Memory B cell (primary cell): Measurements from ENCODE around the gene RERE.
"Not testable (repeated sequence)": the region's sequence is repeated elsewhere in the genome, so short reads cannot be mapped to it uniquely, and the experiment has no call there.

Experiments used
- ATAC-seq: fragments of 150-1000 bp; cut with Tn5 transposase; 2 replicates; pipeline ENCODE4 v1.10.0; 2021; ENCODE audit warnings: low read depth, mild to moderate bottlenecking, moderate library complexity
- DNase-seq, 2 donors: peaks; one replicate each; pipeline ENCODE4 v3.0.0; 2022; ENCODE audit warnings: low spot score in 2 of 2
- H3K27ac Mint-ChIP-seq: one replicate; pipeline ENCODE4 v1.8.0; 2022; ENCODE audit warnings: mild to moderate bottlenecking, moderate library complexity, mixed read lengths
- H3K27me3 Mint-ChIP-seq: one replicate; pipeline ENCODE4 v1.8.0; 2022; ENCODE audit warnings: mixed read lengths
- H3K36me3 Mint-ChIP-seq: one replicate; pipeline ENCODE4 v1.8.0; 2022; ENCODE audit warnings: mild to moderate bottlenecking, mixed read lengths
- H3K4me1 Mint-ChIP-seq: one replicate; pipeline ENCODE4 v1.8.0; 2022; ENCODE audit warnings: mixed read lengths
- H3K4me3 Mint-ChIP-seq: one replicate; pipeline ENCODE4 v1.8.0; 2022; ENCODE audit warnings: mild to moderate bottlenecking, moderate library complexity, mixed read lengths
- H3K9me3 Mint-ChIP-seq: one replicate; pipeline ENCODE4 v1.8.0; 2022; ENCODE audit warnings: mixed read lengths

The RERE gene

DNA sequence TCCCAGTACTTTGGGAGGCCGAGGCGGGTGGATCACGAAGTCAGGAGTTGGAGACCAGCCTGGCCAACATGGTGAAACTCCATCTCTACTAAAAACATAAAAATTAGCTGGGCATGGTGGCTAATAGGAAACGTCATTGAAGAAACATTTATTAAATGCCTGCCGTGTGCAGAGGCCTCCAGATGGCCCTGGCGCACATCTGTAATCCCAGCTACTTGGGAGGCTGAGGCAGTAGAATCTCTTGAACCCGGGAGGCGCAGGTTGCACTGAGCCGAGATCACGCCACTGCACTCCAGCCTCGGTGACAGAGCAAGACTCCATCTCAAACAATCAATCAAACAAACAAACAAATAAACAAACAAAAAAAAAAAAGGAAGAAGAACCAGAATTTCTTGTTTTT, 368.9 kb downstream of the RERE start:
- H3K27ac Mint-ChIP-seq, H3K9me3 Mint-ChIP-seq, ATAC-seq, H3K4me1 Mint-ChIP-seq, DNase-seq, H3K27me3 Mint-ChIP-seq, H3K4me3 Mint-ChIP-seq: not testable (repeated sequence)
- peaks cover 17% of the 10 kb centered on the region for H3K36me3 Mint-ChIP-seq

DNA sequence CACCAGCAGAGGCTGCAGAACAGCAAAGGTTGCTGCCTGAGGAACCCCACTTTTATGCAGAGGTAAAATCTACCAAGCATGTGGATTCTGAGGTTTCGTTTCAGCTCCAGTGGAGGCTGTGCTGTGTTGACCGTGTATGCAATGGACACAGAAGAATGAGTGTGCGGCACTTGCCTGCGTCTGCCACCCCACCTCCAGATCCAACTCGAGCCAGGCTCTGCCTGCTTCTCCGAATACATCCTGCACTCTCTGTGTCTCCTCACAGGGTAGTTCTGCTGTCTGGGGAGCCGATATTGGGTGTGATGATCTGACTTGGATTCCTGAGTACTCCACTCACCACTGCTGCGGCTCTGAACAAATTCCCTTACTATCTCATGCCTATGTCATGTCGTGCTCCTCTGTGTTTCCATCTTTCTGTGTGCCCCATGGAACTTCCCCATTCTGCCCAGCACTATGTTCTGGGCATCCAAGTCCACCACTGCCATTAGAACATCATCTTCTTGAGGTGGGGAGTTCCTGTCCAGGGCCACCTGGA, 369.8 kb downstream of the RERE start:
- Mint-ChIP-seq H3K36me3 (peaks cover 20% of the 10 kb centered on the region), H3K27me3 (no peaks in the 10 kb centered on the region), H3K9me3 (peaks cover 2% of the 10 kb centered on the region), H3K4me1 (peaks cover 7% of the 10 kb centered on the region), H3K27ac (peak overlapping the region; percentile 45), H3K4me3 (no peak overlapping the region)
- ATAC-seq (no peak), DNase-seq (no peak)

DNA sequence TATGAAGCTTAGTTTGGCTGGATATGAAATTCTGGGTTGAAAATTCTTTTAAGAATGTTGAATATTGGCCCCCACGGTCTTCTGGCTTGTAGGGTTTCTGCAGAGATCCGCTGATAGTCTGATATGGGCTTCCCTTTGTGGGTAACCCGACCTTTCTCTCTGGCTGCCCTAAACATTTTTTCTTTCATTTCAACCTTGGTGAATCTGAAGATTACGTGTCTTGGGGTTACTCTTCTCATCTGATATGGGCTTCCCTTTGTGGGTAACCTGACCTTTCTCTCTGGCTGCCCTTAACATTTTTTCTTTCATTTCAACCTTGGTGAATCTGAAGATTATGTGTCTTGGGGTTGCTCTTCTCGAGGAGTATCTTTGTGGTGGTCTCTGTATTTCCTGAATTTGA, 371.3 kb downstream of the RERE start:
- H3K9me3 Mint-ChIP-seq, DNase-seq, H3K4me3 Mint-ChIP-seq, ATAC-seq, H3K27ac Mint-ChIP-seq, H3K27me3 Mint-ChIP-seq: not testable (repeated sequence)
- Mint-ChIP-seq H3K4me1 (peaks cover 11% of the 10 kb centered on the region), H3K36me3 (peaks cover 25% of the 10 kb centered on the region)

DNA sequence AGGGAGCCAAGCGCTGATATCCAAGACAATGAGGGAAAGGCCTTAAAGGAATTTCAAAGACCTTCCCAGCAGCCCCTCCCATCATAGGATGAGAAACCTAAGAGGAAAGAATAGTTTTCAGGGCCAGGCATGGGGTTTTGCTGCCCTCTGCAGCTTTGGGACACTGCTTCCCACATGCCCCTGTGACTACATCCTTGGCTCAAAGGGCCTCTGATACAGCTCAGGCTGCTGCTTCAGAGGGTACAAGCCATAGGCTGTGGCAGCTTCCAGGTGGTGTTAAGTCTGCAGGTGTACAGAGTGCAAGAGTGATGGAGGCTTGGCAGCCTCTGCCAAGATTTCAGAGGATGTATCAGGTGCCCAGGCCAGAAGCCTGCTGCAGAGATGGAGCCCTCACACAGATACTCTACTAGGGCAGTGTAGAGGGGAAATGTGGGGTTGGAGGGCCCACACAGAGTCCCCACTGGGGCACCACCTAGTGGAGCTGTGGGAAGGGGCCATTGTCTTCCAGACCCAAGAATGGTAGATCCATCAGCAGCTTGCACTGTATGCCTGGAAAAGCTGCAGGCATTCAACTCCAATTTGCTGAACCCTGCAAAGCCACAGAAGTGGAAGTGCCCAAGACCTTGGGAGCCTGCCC, 373.8 kb downstream of the RERE start:
- H3K4me1 Mint-ChIP-seq = peaks cover 19% of the 10 kb centered on the region
- H3K27ac Mint-ChIP-seq = no peak overlapping the region

DNA sequence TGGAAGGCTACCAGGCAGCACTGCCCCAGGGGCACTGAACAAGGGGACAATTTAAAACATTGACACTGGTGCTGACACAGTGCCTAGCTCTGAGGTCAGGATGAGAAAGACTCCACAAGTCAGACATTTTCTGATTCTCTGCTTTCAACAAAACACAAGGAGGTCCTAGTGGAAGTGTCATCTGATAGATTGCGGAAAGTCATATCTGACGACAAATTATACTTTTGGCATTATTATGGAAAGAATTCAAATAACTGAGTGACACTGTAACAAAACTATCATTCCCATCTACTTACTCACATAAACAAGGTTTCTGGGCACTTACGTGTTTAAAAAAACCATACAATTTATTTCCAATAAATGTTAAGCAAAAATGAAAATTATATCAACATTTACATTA, 376.0 kb downstream of the RERE start:
- Mint-ChIP-seq H3K4me3 (no peak overlapping the region), H3K4me1 (peaks cover 14% of the 10 kb centered on the region), H3K27ac (peak overlapping the region; percentile 80), H3K9me3 (peaks cover 5% of the 10 kb centered on the region), H3K36me3 (peaks cover 14% of the 10 kb centered on the region), H3K27me3 (no peaks in the 10 kb centered on the region)
- ATAC-seq = no peak
- no peak for DNase-seq

More for the DNA sequence above, 373.8 kb downstream of the RERE start:
- ATAC-seq = no peak
- Mint-ChIP-seq H3K36me3 (peaks cover 23% of the 10 kb centered on the region), H3K4me3 (no peak overlapping the region), H3K9me3 (peaks cover 5% of the 10 kb centered on the region), H3K27me3 (no peaks in the 10 kb centered on the region)
- DNase-seq = no peak

DNA sequence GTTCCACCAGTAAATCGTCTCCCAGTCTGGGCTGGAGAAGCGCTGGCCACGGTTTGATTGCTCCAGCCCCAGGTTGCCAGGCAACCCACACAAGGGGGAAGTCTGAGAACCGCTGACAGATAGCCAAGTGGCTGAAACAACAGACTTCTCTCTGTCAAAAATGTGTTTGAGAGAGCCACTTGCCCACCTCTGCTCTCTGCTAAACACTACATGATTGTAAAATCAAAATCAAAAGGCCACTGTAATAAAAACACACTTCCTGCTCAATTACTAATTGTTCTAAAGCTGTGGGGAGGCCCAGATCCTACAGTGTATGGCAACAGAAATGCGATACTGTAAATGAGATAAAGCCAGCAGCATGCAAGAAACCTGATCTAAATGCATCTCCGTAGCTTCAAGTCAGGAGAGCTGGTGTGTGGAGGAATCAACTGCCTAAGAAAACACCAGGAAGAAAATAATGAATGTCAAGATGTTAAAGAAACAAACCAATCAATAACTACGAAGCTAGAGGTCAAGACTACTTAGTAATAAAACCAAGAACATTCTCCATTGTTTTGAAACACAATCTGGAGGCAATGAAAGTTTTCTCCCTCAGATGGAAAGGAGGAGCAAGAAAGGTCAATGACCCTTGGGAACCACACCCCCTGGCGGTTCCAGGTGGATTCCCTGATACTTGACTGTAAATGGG, 378.3 kb downstream of the RERE start:
- H3K27me3 Mint-ChIP-seq = no peaks in the 10 kb centered on the region
- peaks cover 23% of the 10 kb centered on the region for H3K4me1 Mint-ChIP-seq
- H3K27ac Mint-ChIP-seq = peak overlapping the region; percentile 94
- H3K9me3 Mint-ChIP-seq = peaks cover 5% of the 10 kb centered on the region
- H3K36me3 Mint-ChIP-seq = peaks cover 11% of the 10 kb centered on the region
- ATAC-seq = peak; percentile 99
- H3K4me3 Mint-ChIP-seq = peak overlapping the region; percentile 18
- DNase-seq = peak; percentile 40 to 45

DNA sequence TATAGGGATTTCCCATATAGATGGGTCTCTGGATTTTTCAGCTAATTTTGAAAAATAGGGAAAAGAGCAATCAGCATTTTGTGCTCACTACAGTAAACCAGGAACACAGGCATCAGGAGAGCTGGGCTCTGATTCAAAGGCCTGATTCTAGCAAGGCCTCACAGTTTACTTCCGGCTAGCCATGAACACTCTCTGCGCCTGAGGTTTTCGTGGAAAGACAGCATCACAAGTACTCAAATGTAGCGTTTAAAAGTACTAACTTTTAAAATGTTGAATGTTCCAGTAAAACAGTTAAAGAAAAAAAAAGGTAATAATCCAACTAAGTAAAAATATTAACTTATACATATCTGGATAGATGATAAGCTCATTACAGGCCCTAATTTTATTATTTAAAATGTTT, 379.0 kb downstream of the RERE start:
- peaks cover 11% of the 10 kb centered on the region for H3K36me3 Mint-ChIP-seq
- H3K4me3 Mint-ChIP-seq = no peak overlapping the region
- peaks cover 5% of the 10 kb centered on the region for H3K9me3 Mint-ChIP-seq
- peaks cover 23% of the 10 kb centered on the region for H3K4me1 Mint-ChIP-seq
- ATAC-seq (no peak), DNase-seq (no peak)
- peak overlapping the region; percentile 94 for H3K27ac Mint-ChIP-seq
- no peaks in the 10 kb centered on the region for H3K27me3 Mint-ChIP-seq

DNA sequence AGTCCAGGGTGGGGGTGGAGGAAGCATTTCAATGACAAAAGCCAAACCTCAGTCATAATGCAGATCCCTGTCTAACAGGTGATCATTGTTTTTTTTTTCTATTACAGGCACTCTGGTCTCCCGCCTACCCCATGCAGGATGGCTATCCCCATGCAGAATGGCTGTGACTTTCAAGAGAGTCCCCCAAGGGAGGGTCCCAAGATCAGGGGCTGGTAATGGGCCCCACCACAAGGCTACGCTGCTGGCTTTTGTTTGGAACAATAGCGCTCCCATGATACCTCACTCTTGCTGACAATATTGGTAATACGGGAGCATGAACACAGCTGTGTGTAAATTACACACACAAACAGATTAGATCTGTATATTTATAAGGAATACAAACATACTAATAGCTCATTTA, 380.1 kb downstream of the RERE start:
- Mint-ChIP-seq H3K36me3 (peaks cover 5% of the 10 kb centered on the region), H3K27me3 (no peaks in the 10 kb centered on the region), H3K4me1 (peaks cover 24% of the 10 kb centered on the region), H3K4me3 (no peak overlapping the region), H3K9me3 (no peaks in the 10 kb centered on the region), H3K27ac (no peak overlapping the region)
- ATAC-seq (no peak), DNase-seq (no peak)

DNA sequence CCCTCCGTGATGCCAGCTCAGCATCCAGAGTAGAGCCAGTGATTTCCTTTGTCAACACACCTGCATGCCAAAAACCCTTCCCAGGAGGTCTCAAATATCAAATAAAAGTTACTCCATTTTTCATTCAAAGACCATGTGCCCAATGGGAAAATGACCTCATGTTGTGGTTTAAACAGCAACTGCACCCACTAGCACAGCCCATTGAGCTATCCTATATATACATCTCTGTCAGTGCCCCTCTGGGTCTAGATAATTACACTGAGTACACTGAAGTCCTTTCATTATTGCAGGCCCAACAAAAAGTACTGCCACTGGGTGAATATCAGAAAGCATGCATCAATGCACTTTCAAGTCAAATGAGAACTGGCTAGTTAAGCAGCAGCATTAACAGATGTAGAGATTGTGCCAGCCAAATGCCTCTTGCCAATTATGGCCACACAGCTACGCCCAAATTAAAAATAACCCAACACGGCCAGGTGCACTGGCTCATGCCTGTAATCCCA, 381.8 kb downstream of the RERE start:
- no peaks in the 10 kb centered on the region for H3K27me3 Mint-ChIP-seq
- peaks cover 6% of the 10 kb centered on the region for H3K36me3 Mint-ChIP-seq
- no peaks in the 10 kb centered on the region for H3K9me3 Mint-ChIP-seq
- peaks cover 35% of the 10 kb centered on the region for H3K4me1 Mint-ChIP-seq
- peak overlapping the region; percentile 38 for H3K27ac Mint-ChIP-seq
- ATAC-seq (no peak), DNase-seq (no peak)
- no peak overlapping the region for H3K4me3 Mint-ChIP-seq

DNA sequence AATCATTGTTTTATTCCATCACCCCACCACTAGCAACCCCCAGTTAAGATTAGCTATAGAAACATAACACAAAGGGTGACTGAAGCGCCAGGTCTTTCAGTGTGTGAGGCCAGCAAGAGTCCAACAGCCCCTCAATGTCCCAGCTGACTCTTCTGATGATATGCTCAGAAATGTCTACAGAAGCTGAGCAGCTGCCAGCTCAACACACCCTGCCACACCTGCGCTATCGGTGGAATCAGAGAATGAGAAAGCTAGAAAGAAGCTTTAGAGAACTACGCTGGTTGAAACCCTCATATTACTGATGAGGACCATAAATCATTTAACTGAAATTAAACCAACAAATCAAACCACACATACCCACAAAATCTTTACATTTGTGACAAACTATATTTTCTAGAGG, 383.3 kb downstream of the RERE start:
- Mint-ChIP-seq H3K36me3 (peaks cover 6% of the 10 kb centered on the region), H3K4me3 (no peak overlapping the region), H3K9me3 (no peaks in the 10 kb centered on the region), H3K27me3 (no peaks in the 10 kb centered on the region), H3K4me1 (peaks cover 41% of the 10 kb centered on the region), H3K27ac (no peak overlapping the region)
- ATAC-seq (no peak), DNase-seq (no peak)

DNA sequence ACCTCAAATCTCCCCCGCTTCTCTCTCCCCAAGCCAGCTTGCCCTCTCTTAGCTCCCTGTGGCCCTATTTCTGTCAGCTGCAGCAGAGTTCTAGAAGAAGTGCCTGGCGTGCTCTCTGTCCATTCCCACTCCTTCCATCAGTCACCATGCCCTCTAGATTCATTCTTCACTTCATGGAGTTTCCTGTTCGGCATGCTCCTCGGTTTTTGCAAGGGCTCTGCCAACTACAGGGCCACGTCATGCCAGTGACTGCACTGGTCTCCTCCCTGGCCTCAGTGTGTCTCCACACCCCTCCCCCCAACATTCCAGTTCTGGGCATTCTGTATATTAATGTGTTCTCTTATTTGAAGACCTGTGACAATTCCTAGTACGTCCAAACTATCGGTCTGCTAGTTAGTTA, 385.7 kb downstream of the RERE start:
- Mint-ChIP-seq H3K27me3 (no peaks in the 10 kb centered on the region), H3K4me1 (peaks cover 52% of the 10 kb centered on the region), H3K9me3 (no peaks in the 10 kb centered on the region), H3K27ac (peak overlapping the region; percentile 77), H3K36me3 (peaks cover 6% of the 10 kb centered on the region), H3K4me3 (no peak overlapping the region)
- DNase-seq = no peak
- ATAC-seq = no peak

DNA sequence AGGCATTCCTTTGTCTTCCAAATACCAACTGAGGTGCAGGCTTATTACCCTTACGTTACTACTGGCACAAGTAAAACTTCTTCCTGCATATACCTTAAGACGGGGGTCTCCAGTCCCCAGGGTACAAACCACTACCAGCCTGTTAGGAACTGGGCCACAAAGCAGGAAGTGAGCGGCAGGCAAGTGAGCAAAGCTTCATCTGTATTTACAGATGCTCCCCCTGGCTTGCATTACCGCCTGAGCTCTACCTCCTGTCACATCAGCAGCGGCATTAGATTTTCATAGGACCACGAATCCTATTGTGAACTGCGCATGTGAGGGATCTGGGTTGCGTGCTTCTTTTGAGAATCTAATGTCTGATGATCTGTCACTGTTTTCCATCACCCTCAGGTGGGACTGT, 386.4 kb downstream of the RERE start:
- Mint-ChIP-seq H3K36me3 (peaks cover 6% of the 10 kb centered on the region), H3K27ac (peak overlapping the region; percentile 77), H3K9me3 (no peaks in the 10 kb centered on the region), H3K4me3 (peak overlapping the region; percentile 53), H3K4me1 (peaks cover 57% of the 10 kb centered on the region), H3K27me3 (no peaks in the 10 kb centered on the region)
- DNase-seq = peak in 1 of 2 donors; percentile 26
- ATAC-seq = peak; percentile 44

DNA sequence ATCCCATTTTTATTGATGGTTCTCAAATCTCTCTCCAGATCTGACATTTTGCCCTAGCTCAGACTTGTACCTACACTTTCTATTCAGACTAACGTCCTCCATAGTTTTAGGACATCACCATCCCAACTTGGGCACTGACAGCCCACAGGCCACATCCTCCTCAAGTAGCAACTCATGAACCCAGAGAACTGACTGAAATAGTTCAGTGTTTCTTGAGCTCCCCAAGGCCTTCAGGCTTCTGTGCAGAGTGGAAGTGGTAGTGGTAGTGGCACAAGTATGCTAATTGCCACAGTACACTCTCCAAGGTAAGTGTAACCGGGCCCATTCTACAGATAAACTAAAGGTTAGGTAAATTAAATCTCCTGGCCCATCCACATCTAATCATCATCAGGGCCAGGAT, 387.0 kb downstream of the RERE start:
- H3K4me3 Mint-ChIP-seq = peak overlapping the region; percentile 5
- peak overlapping the region; percentile 77 for H3K27ac Mint-ChIP-seq
- no peaks in the 10 kb centered on the region for H3K9me3 Mint-ChIP-seq
- peaks cover 58% of the 10 kb centered on the region for H3K4me1 Mint-ChIP-seq
- no peak for ATAC-seq
- H3K36me3 Mint-ChIP-seq = peaks cover 5% of the 10 kb centered on the region
- no peaks in the 10 kb centered on the region for H3K27me3 Mint-ChIP-seq
- no peak for DNase-seq

DNA sequence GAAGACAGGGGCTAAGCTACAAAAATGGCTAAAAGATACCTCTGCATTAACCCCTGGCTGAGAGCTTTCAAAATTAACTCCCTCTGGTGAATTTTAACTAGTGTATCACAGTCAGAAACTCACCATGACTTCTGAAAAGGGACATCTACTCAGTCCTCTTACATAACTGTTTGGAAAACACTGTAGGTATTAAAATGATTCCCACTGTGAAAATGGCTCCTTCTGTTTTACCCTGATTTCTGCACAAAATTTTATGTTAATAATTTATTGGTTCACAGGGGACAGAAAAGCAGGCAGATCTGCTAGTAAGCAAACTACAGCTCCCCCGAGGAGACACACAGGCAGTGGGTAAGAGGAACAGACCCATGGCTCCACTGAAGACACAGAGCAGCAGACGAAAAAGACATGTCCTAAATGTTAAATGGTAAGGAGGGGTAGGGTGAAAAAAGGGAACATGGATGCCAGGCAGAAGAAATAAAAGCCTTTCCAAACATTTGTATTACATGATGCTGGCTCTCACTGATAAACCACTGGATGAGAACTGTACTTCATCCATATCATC, 387.8 kb downstream of the RERE start:
- no peak overlapping the region for H3K4me3 Mint-ChIP-seq
- H3K9me3 Mint-ChIP-seq = no peaks in the 10 kb centered on the region
- DNase-seq (no peak), ATAC-seq (no peak)
- H3K27ac Mint-ChIP-seq = peak overlapping the region; percentile 60
- H3K27me3 Mint-ChIP-seq = no peaks in the 10 kb centered on the region
- H3K4me1 Mint-ChIP-seq = peaks cover 60% of the 10 kb centered on the region
- H3K36me3 Mint-ChIP-seq = peaks cover 4% of the 10 kb centered on the region
